GM23338 (cell line): ENCODE measurements around the gene KCTD7. TPM values are rescaled to one million over a fixed set of nuclear protein-coding genes. Genes with fewer than 3 reads are reported as not detected.
"Not testable (repeated sequence)": the region's sequence is repeated elsewhere in the genome, so short reads cannot be mapped to it uniquely, and the experiment has no call there.

Experiments used
- ATAC-seq: fragments of 200-7000 bp; cut with Tn5 transposase; 3 replicates; pipeline ENCODE4 v1.9.1; 2020
- DNase-seq: peaks from one replicate; pipeline ENCODE4 v3.0.0-alpha.2; 2015; ENCODE audit warnings: low spot score
- H2AFZ ChIP-seq: fragments of 200-600 bp; sonication (generic); 2 replicates; pipeline ENCODE4 v1.8.0; 2016; ENCODE audit warnings: antibody characterized with exemption, mild to moderate bottlenecking, moderate library complexity
- H3F3A ChIP-seq: fragments of 200-600 bp; sonication (generic); replicated peaks from 2 replicates; pipeline ENCODE4 v1.8.0; 2017; ENCODE audit warnings: antibody characterized with exemption, mixed run types, low read depth
- H3K27ac ChIP-seq: fragments of 200-600 bp; sonication (generic); 2 replicates; pipeline ENCODE4 v1.6.1; 2016; ENCODE audit warnings: low read depth
- H3K27me3 ChIP-seq: fragments of 200-600 bp; sonication (generic); 2 replicates; pipeline ENCODE4 v1.8.0; 2016; ENCODE audit warnings: mild to moderate bottlenecking, mixed run types, moderate library complexity; ENCODE audit not compliant: insufficient read depth
- H3K36me3 ChIP-seq: fragments of 200-600 bp; sonication (generic); 2 replicates; pipeline ENCODE4 v1.8.0; 2016; ENCODE audit warnings: mild to moderate bottlenecking; ENCODE audit not compliant: insufficient read depth
- H3K4me1 ChIP-seq: fragments of 200-600 bp; sonication (generic); 2 replicates; pipeline ENCODE4 v1.8.0; 2016; ENCODE audit warnings: mild to moderate bottlenecking, moderate library complexity; ENCODE audit not compliant: insufficient read depth
- H3K4me2 ChIP-seq: fragments of 200-600 bp; sonication (generic); 2 replicates; pipeline ENCODE4 v1.7.1; 2017; ENCODE audit warnings: mixed run types
- H3K4me3 ChIP-seq: fragments of 200-600 bp; sonication (generic); 2 replicates; pipeline ENCODE4 v1.6.1; 2016; ENCODE audit warnings: mixed run types
- H3K79me2 ChIP-seq: fragments of 200-600 bp; sonication (generic); replicated peaks from 2 replicates; pipeline ENCODE4 v1.8.0; 2017; ENCODE audit warnings: mild to moderate bottlenecking; ENCODE audit not compliant: insufficient read depth
- H3K9me2 ChIP-seq: fragments of 200-600 bp; sonication (generic); 2 replicates; pipeline ENCODE4 v1.8.0; 2017; ENCODE audit not compliant: insufficient read depth
- H4K20me1 ChIP-seq: fragments of 200-600 bp; sonication (generic); replicated peaks from 2 replicates; pipeline ENCODE4 v1.8.0; 2017; ENCODE audit warnings: mild to moderate bottlenecking; ENCODE audit not compliant: insufficient read depth
- H3K27ac Mint-ChIP-seq: 2 replicates; pipeline ENCODE4 v1.8.0; 2020; ENCODE audit warnings: inconsistent platforms, mild to moderate bottlenecking, moderate library complexity, mixed read lengths
- H3K27me3 Mint-ChIP-seq: 3 replicates; pipeline ENCODE4 v1.8.0; 2022; ENCODE audit warnings: low read depth, mild to moderate bottlenecking, moderate library complexity, mixed read lengths, inconsistent platforms; ENCODE audit not compliant: insufficient read depth, poor library complexity
- H3K36me3 Mint-ChIP-seq: 3 replicates; pipeline ENCODE4 v1.8.0; 2021; ENCODE audit warnings: low read depth, mild to moderate bottlenecking, inconsistent platforms, moderate library complexity, mixed read lengths
- H3K4me1 Mint-ChIP-seq: 3 replicates; pipeline ENCODE4 v1.8.0; 2020; ENCODE audit warnings: mild to moderate bottlenecking, inconsistent platforms, mixed read lengths
- H3K4me3 Mint-ChIP-seq: 3 replicates; pipeline ENCODE4 v1.8.0; 2021; ENCODE audit warnings: moderate library complexity, mild to moderate bottlenecking, inconsistent platforms, mixed read lengths
- H3K9me3 Mint-ChIP-seq: 3 replicates; pipeline ENCODE4 v1.8.0; 2020; ENCODE audit warnings: moderate library complexity, mild to moderate bottlenecking, inconsistent platforms, mixed read lengths
- NANOG ChIP-seq: IDR thresholded peaks from 2 replicates; pipeline ENCODE4 v1.6.1; 2016; ENCODE audit warnings: antibody characterized with exemption, borderline replicate concordance
- STAT1 ChIP-seq: IDR thresholded peaks from one replicate; pipeline ENCODE4 v1.6.1; 2016; ENCODE audit warnings: antibody characterized with exemption; ENCODE audit not compliant: unreplicated experiment
- ZNF331 ChIP-seq: fragments of 250-450 bp; sonication (Bioruptor Pico); IDR thresholded peaks from 2 replicates; pipeline ENCODE4 v1.5.0; 2020; ENCODE audit warnings: low read depth, mild to moderate bottlenecking, moderate library complexity
- polyA plus RNA-seq: library from polyadenylated mRNA; unstranded; fragments of >200 nt; fragmentation: Nextera tagmentation; extraction: Ambion mirVana; gene quantifications from 2 replicates; pipeline ENCODE4 v1.2.1, GENCODE V29; 2016
- total RNA-seq: library from RNA; depleted of rRNA; stranded (reverse); fragments of >200 nt; shearing (Covaris generic); gene quantifications from 2 replicates; pipeline ENCODE4 v1.2.3, GENCODE V29; 2014
- TF ChIP-seq, protein P1 (sequence below), 2 experiments: fragments of 200-600 bp in 1 of 2; sonication (generic) in 1 of 2; conservative IDR thresholded peaks; 2 replicates each; pipeline versions ENCODE4 v1.5.1 to v1.6.1; 2016 to 2017; ENCODE audit warnings: antibody characterized with exemption in 2 of 2, low read depth in 2 of 2, mild to moderate bottlenecking in 2 of 2, moderate library complexity in 1 of 2

KCTD7 gene
- total and polyA plus RNA-seq, 2 experiments from 2014 or later, result 3.7 to 21.0 TPM

DNA sequence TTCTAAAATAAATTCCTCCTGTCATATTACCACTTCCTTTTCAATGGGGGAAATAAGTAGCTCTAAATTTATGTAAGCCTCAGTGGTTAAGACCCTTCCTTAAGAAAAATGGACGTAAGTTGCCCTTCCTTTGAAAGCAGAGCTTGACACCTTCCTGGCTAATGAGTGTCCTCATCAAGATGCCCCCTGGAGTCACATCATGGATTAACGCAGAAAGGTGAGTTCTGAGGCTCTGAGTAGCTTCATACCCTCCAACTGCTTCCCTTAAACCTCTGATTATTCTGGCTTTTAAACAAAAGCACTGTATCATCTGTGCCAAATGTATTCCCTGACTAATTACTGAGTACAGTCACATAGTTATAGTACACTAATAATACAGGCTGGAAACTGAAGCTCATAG is 14.7 kb downstream of the KCTD7 start:
- H3K4me1 ChIP-seq, result no peaks in the 10 kb centered on the region
- H3K36me3 Mint-ChIP-seq, result peaks cover 29% of the 10 kb centered on the region
- H3K27ac Mint-ChIP-seq, result no peak overlapping the region
- no peaks in the 10 kb centered on the region for H3F3A ChIP-seq
- no peak overlapping the region for H3K4me3 ChIP-seq
- no peak overlapping the region for H3K4me3 Mint-ChIP-seq
- no peaks in the 10 kb centered on the region for H4K20me1 ChIP-seq
- no peaks in the 10 kb centered on the region; the same call in 2 of the 3 replicates for H3K9me3 Mint-ChIP-seq
- H2AFZ ChIP-seq, result no peak overlapping the region
- no peaks in the 10 kb centered on the region for H3K79me2 ChIP-seq
- peaks cover 12% of the 10 kb centered on the region for H3K36me3 ChIP-seq
- H3K9me2 ChIP-seq, result no peaks in the 10 kb centered on the region
- no peaks in the 10 kb centered on the region for H3K27me3 ChIP-seq
- peak; percentile 27 for DNase-seq
- ATAC-seq, result no peak
- H3K27ac ChIP-seq, result no peak overlapping the region
- H3K4me2 ChIP-seq, result no peak overlapping the region
- no peak for TF ChIP-seq STAT1
- TF ChIP-seq NANOG, result no peak
- TF ChIP-seq, protein P1, sequence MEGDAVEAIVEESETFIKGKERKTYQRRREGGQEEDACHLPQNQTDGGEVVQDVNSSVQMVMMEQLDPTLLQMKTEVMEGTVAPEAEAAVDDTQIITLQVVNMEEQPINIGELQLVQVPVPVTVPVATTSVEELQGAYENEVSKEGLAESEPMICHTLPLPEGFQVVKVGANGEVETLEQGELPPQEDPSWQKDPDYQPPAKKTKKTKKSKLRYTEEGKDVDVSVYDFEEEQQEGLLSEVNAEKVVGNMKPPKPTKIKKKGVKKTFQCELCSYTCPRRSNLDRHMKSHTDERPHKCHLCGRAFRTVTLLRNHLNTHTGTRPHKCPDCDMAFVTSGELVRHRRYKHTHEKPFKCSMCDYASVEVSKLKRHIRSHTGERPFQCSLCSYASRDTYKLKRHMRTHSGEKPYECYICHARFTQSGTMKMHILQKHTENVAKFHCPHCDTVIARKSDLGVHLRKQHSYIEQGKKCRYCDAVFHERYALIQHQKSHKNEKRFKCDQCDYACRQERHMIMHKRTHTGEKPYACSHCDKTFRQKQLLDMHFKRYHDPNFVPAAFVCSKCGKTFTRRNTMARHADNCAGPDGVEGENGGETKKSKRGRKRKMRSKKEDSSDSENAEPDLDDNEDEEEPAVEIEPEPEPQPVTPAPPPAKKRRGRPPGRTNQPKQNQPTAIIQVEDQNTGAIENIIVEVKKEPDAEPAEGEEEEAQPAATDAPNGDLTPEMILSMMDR (conservative IDR thresholded peaks at IDR 0.05; ENCODE audit: low read depth in 2 of 2), result peak; percentile 16 to 49; a peak in 2 of 4 replicates
- no peak for TF ChIP-seq ZNF331 (CRISPR knock-in tag)
- H3K27me3 Mint-ChIP-seq, result peaks cover 8% of the 10 kb centered on the region
- no peaks in the 10 kb centered on the region for H3K4me1 Mint-ChIP-seq

DNA sequence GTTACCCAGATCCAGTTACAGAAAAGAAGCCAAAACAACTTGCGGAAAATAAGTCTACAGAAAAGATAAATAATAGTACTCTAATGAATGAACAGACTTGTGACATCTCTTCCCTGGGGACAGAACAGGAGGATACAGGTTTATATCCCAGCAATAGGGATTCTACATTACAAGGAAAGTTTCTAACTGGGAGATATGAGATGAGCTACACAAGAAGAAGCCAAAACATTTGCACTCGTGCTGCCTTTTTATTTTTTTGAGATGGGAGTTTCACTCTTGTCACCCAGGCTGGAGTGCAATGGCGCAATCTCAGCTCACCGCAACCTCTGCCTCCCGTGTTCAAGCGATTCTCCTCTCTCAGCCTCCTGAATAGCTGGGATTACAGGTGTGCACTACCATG is 22.3 kb downstream of the KCTD7 start:
- not testable (repeated sequence) for H3K4me2 ChIP-seq, H4K20me1 ChIP-seq, H3K36me3 ChIP-seq, H3K4me1 Mint-ChIP-seq, H3K9me3 Mint-ChIP-seq, DNase-seq, ATAC-seq, H2AFZ ChIP-seq, H3K4me3 ChIP-seq, H3K9me2 ChIP-seq, H3K4me3 Mint-ChIP-seq, H3K36me3 Mint-ChIP-seq, H3K27me3 ChIP-seq, H3K4me1 ChIP-seq, H3K27ac Mint-ChIP-seq
- peaks cover 20% of the 10 kb centered on the region for H3K27me3 Mint-ChIP-seq
- peak overlapping the region; percentile 36; the same call in 1 of the 2 replicates for H3K27ac ChIP-seq
- H3K79me2 ChIP-seq, result peaks cover 19% of the 10 kb centered on the region
- H3F3A ChIP-seq, result peaks cover 17% of the 10 kb centered on the region

DNA sequence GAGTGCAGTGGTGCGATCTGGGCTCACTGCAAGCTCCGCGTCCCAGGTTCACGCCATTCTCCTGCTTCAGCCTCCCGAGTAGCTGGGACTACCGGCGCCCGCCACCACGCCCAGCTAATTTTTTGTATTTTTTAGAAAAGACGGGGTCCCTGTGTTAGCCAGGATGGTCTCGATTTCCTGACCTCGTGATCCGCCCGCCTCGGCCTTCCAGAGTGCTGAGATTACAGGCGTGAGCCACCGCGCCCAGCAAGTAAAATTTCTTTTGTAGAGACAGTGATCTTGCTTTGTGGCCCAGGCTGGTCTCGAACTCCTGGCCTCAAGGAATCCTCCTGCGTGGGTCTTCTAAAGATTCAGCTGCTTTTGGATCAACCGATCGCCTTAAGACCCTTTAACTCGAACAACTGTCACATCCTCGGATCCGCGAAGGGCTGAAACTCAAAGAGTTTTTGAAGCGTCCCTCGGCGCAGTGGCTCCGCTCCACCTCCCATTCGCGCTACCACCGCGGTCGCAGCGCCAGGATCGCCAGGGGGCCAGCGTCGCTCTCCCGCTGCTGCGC is 25.1 kb downstream of the KCTD7 start:
- H3K27me3 ChIP-seq, DNase-seq, H3K9me2 ChIP-seq, ATAC-seq, H3K9me3 Mint-ChIP-seq, H3K4me1 Mint-ChIP-seq, H3K36me3 ChIP-seq, H3K4me1 ChIP-seq, H3K36me3 Mint-ChIP-seq: not testable (repeated sequence)
- H4K20me1 ChIP-seq, result peaks cover 19% of the 10 kb centered on the region
- H3F3A ChIP-seq, result peaks cover 21% of the 10 kb centered on the region
- Mint-ChIP-seq H3K27me3 (peaks cover 20% of the 10 kb centered on the region), H3K4me3 (peak overlapping the region; percentile 96), H3K27ac (peak overlapping the region; percentile 99)
- peak overlapping the region; percentile 99 for H3K4me3 ChIP-seq
- peak overlapping the region; percentile 95; the same call in 1 of the 2 replicates for H2AFZ ChIP-seq
- peak overlapping the region; percentile 99 for H3K27ac ChIP-seq
- peaks cover 47% of the 10 kb centered on the region for H3K79me2 ChIP-seq
- H3K4me2 ChIP-seq, result peak overlapping the region; percentile 91
